Measurements from ENCODE around the gene TMEM161A. TPM values are rescaled to one million over a fixed set of nuclear protein-coding genes. Genes with fewer than 3 reads are reported as not detected.

The TMEM161A gene
- total and polyA plus RNA-seq, 9 of the 15 experiments (the other 6 are each of a cell fraction or from before 2014, with no cell fraction given): 0.63 to 92.3 (median 38.9) TPM

DNA sequence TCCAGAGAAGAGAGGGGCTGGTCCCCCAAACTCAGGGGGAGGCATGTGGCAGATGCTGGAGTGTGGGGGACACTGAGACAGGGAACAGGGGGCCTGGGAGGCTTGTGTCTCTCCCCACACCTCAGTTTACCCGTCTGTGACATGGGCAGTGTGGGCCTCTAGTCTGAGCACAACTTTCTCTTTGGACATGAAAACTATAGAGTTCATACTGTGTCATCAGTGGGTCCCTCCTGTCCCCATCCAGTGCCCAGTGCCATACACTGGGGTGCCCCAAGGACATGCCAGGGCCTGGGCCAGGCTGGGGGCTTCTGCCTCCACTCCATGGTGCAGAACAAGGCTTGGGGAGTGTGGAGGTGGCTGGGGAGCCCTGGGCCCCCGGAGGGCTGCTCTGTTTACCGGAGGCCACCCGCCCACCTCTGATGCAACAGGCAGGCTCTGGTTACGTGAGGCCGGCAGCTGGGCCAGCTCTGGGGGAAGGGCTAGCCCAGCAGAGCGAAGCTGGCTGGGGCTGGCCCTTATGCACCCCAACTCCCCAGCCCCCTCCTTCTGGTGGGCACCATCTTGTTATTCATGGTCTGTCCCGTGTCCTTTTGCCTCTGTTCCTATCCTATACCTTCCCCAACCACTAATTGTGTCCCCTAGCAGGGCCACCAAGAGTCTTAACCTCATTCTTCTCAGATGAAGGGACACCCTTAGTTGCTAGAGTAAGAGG, 33.7 kb upstream of the TMEM161A start (continued):
- no peak for TF ChIP-seq LCOR (CRISPR knock-in tag; IDR thresholded peaks at IDR 0.05)
- no peak for TF ChIP-seq PHF8 (IDR thresholded peaks at IDR 0.05; ENCODE audit: borderline replicate concordance, low read length)
- no peak for TF ChIP-seq FOSL1 (tag; conservative IDR thresholded peaks at IDR 0.05)
- peak; percentile 61; the same call in 1 of the 2 replicates for TF ChIP-seq DMBX1 (CRISPR knock-in tag; IDR thresholded peaks at IDR 0.05; ENCODE audit: borderline replicate concordance)
- TF ChIP-seq ATF7 (IDR thresholded peaks at IDR 0.05): peak; percentile 69; the same call in 1 of the 2 replicates
- no peak for TF ChIP-seq ELF4 (CRISPR knock-in tag; IDR thresholded peaks at IDR 0.05)
- no peak for TF ChIP-seq ATF1 (CRISPR knock-in tag; IDR thresholded peaks at IDR 0.05)
- peak; percentile 41 for TF ChIP-seq ATF1 (tag; IDR thresholded peaks at IDR 0.05)
- TF ChIP-seq, protein P1, sequence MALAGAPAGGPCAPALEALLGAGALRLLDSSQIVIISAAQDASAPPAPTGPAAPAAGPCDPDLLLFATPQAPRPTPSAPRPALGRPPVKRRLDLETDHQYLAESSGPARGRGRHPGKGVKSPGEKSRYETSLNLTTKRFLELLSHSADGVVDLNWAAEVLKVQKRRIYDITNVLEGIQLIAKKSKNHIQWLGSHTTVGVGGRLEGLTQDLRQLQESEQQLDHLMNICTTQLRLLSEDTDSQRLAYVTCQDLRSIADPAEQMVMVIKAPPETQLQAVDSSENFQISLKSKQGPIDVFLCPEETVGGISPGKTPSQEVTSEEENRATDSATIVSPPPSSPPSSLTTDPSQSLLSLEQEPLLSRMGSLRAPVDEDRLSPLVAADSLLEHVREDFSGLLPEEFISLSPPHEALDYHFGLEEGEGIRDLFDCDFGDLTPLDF (CRISPR knock-in tag; IDR thresholded peaks at IDR 0.05): no peak
- no peak for TF ChIP-seq MCM2 (IDR thresholded peaks at IDR 0.05; ENCODE audit: low read depth)
- TF ChIP-seq, protein P2, sequence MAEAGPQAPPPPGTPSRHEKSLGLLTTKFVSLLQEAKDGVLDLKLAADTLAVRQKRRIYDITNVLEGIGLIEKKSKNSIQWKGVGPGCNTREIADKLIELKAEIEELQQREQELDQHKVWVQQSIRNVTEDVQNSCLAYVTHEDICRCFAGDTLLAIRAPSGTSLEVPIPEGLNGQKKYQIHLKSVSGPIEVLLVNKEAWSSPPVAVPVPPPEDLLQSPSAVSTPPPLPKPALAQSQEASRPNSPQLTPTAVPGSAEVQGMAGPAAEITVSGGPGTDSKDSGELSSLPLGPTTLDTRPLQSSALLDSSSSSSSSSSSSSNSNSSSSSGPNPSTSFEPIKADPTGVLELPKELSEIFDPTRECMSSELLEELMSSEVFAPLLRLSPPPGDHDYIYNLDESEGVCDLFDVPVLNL (CRISPR knock-in tag; IDR thresholded peaks at IDR 0.05; ENCODE audit: low read depth): no peak
- TF ChIP-seq HEY1 (CRISPR knock-in tag; IDR thresholded peaks at IDR 0.05; ENCODE audit: borderline replicate concordance): no peak
- no peak for TF ChIP-seq TCFL5 (CRISPR knock-in tag; conservative IDR thresholded peaks at IDR 0.05)
- no peak for TF ChIP-seq C11orf30 (IDR thresholded peaks at IDR 0.05; ENCODE audit: low read depth)
- TF ChIP-seq ZNF699 (CRISPR knock-in tag; IDR thresholded peaks at IDR 0.05; ENCODE audit: insufficient replicate concordance): no peak
- TF ChIP-seq SRSF9 (IDR thresholded peaks at IDR 0.05; ENCODE audit: borderline replicate concordance, low read depth, low read length): no peak
- TF ChIP-seq ZNF134 (CRISPR knock-in tag; conservative IDR thresholded peaks at IDR 0.05): no peak
- TF ChIP-seq NR3C1 (CRISPR knock-in tag; IDR thresholded peaks at IDR 0.05): no peak
- no peak for TF ChIP-seq CREB1 (IDR thresholded peaks at IDR 0.05)
- TF ChIP-seq CREB1 (CRISPR knock-in tag; IDR thresholded peaks at IDR 0.05): no peak
- TF ChIP-seq NCOA1 (IDR thresholded peaks at IDR 0.05; ENCODE audit: low read depth): 0 out of 2 replicates have a peak, but pooled peaks have one; percentile 9
- TF ChIP-seq EP400 (IDR thresholded peaks at IDR 0.05): peak; percentile 64; the same call in 1 of the 2 replicates
- TF ChIP-seq SIRT6 (IDR thresholded peaks at IDR 0.05; ENCODE audit: low read depth, low read length): no peak
- TF ChIP-seq HNRNPK (IDR thresholded peaks at IDR 0.05; ENCODE audit: low read depth, low read length, poor library complexity, severe bottlenecking): no peak
- TF ChIP-seq KDM1A (IDR thresholded peaks at IDR 0.05): peak; percentile 76 to 92
- TF ChIP-seq, protein P3, sequence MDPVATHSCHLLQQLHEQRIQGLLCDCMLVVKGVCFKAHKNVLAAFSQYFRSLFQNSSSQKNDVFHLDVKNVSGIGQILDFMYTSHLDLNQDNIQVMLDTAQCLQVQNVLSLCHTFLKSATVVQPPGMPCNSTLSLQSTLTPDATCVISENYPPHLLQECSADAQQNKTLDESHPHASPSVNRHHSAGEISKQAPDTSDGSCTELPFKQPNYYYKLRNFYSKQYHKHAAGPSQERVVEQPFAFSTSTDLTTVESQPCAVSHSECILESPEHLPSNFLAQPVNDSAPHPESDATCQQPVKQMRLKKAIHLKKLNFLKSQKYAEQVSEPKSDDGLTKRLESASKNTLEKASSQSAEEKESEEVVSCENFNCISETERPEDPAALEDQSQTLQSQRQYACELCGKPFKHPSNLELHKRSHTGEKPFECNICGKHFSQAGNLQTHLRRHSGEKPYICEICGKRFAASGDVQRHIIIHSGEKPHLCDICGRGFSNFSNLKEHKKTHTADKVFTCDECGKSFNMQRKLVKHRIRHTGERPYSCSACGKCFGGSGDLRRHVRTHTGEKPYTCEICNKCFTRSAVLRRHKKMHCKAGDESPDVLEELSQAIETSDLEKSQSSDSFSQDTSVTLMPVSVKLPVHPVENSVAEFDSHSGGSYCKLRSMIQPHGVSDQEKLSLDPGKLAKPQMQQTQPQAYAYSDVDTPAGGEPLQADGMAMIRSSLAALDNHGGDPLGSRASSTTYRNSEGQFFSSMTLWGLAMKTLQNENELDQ (CRISPR knock-in tag; IDR thresholded peaks at IDR 0.05; ENCODE audit: borderline replicate concordance): no peak
- no peak for TF ChIP-seq NONO (IDR thresholded peaks at IDR 0.05; ENCODE audit: low read depth in 2 of 2, low read length in 1 of 2)
